WTC11 (cell line): ENCODE results near the gene BBOX1. TPM values are rescaled to one million over a fixed set of nuclear protein-coding genes. Genes with fewer than 3 reads are reported as not detected.

Source experiments
- ATAC-seq: fragments of 200-7000 bp; cut with Tn5 transposase; 2 replicates; pipeline ENCODE4 v1.10.0; 2021; ENCODE audit warnings: mild to moderate bottlenecking, moderate library complexity
- CTCF ChIA-PET: fragments of 300-600 bp; sonication (Branson Sonifier 250); formaldehyde crosslinking; loops from one replicate; lab custom pipeline; 2021; ENCODE audit warnings: antibody characterized with exemption; lab: Charles Lee
- POLR2A ChIA-PET: fragments of 350-600 bp; sonication (Branson Sonifier 250); formaldehyde crosslinking; loops from one replicate; lab custom pipeline; 2021; ENCODE audit warnings: antibody characterized with exemption; lab: Charles Lee
- DNase-seq: peaks from one replicate; pipeline ENCODE4 v3.0.0; 2021; ENCODE audit warnings: low spot score
- H3K27ac Mint-ChIP-seq: 2 replicates; pipeline ENCODE4 v1.8.0; 2021; ENCODE audit warnings: mixed read lengths
- H3K27me3 Mint-ChIP-seq: 2 replicates; pipeline ENCODE4 v1.8.0; 2021; ENCODE audit warnings: low read depth, mild to moderate bottlenecking, moderate library complexity, mixed read lengths
- H3K36me3 Mint-ChIP-seq: 2 replicates; pipeline ENCODE4 v1.8.0; 2021; ENCODE audit warnings: mixed read lengths
- H3K4me1 Mint-ChIP-seq: 2 replicates; pipeline ENCODE4 v1.8.0; 2022; ENCODE audit warnings: mixed read lengths
- H3K4me3 Mint-ChIP-seq: 2 replicates; pipeline ENCODE4 v1.8.0; 2021; ENCODE audit warnings: mild to moderate bottlenecking, moderate library complexity, mixed read lengths
- H3K9me3 Mint-ChIP-seq: 2 replicates; pipeline ENCODE4 v1.8.0; 2021; ENCODE audit warnings: mixed read lengths
- CBFB ChIP-seq: sonication (generic); formaldehyde crosslinking; IDR thresholded peaks from 2 replicates; pipeline ENCODE4 v1.8.1; 2022; ENCODE audit warnings: mild to moderate bottlenecking, low read depth, missing genetic modification reagents
- CREB1 ChIP-seq: sonication (generic); formaldehyde crosslinking; IDR thresholded peaks from 2 replicates; pipeline ENCODE4 v1.8.0; 2023; ENCODE audit warnings: mild to moderate bottlenecking, missing genetic modification reagents
- RORB ChIP-seq: fragments of 250-450 bp; sonication (Bioruptor Pico); IDR thresholded peaks from 2 replicates; pipeline ENCODE4 v1.9.0; 2021; ENCODE audit warnings: mild to moderate bottlenecking
- TEAD4 ChIP-seq: sonication (generic); formaldehyde crosslinking; IDR thresholded peaks from 2 replicates; pipeline ENCODE4 v1.8.0; 2022; ENCODE audit warnings: mild to moderate bottlenecking, missing genetic modification reagents
- TP53 ChIP-seq: sonication (generic); formaldehyde crosslinking; IDR thresholded peaks from 2 replicates; pipeline ENCODE4 v1.8.1; 2023; ENCODE audit warnings: mild to moderate bottlenecking, missing genetic modification reagents
- ZBTB21 ChIP-seq: sonication (generic); formaldehyde crosslinking; IDR thresholded peaks from 2 replicates; pipeline ENCODE4 v1.8.1; 2023; ENCODE audit warnings: mild to moderate bottlenecking, missing genetic modification reagents, borderline replicate concordance
- ZNF121 ChIP-seq: sonication (generic); formaldehyde crosslinking; IDR thresholded peaks from 2 replicates; pipeline ENCODE4 v1.8.0; 2023; ENCODE audit warnings: missing genetic modification reagents
- ZNF219 ChIP-seq: sonication (generic); formaldehyde crosslinking; IDR thresholded peaks from 2 replicates; pipeline ENCODE4 v1.8.0; 2023; ENCODE audit warnings: missing genetic modification reagents, mild to moderate bottlenecking, borderline replicate concordance
- ZNF232 ChIP-seq: sonication (generic); formaldehyde crosslinking; IDR thresholded peaks from 2 replicates; pipeline ENCODE4 v1.8.0; 2022; ENCODE audit warnings: mild to moderate bottlenecking, missing genetic modification reagents
- ZNF396 ChIP-seq: fragments of 250-450 bp; sonication (Bioruptor Pico); IDR thresholded peaks from 2 replicates; pipeline ENCODE4 v1.8.0; 2021; ENCODE audit warnings: mild to moderate bottlenecking, moderate library complexity, borderline replicate concordance
- total RNA-seq: library from RNA; stranded (reverse); gene quantifications from 3 replicates; pipeline ENCODE4 v1.2.3, GENCODE V29; 2021
- TF ChIP-seq, protein P1 (sequence below): fragments of 250-450 bp; sonication (Bioruptor Pico); IDR thresholded peaks from 2 replicates; pipeline ENCODE4 v2.1.2; 2022; ENCODE audit warnings: mild to moderate bottlenecking, moderate library complexity
- TF ChIP-seq, protein P2 (sequence below): sonication (generic); formaldehyde crosslinking; IDR thresholded peaks from 2 replicates; pipeline ENCODE4 v1.8.1; 2022; ENCODE audit warnings: low read depth, mild to moderate bottlenecking, moderate library complexity, missing genetic modification reagents, borderline replicate concordance
- TF ChIP-seq, protein P3 (sequence below): sonication (generic); formaldehyde crosslinking; IDR thresholded peaks from 2 replicates; pipeline ENCODE4 v1.8.0; 2023; ENCODE audit warnings: missing genetic modification reagents
- TF ChIP-seq, protein P4 (sequence below): sonication (generic); formaldehyde crosslinking; IDR thresholded peaks from 2 replicates; pipeline ENCODE4 v1.8.0; 2023; ENCODE audit warnings: mild to moderate bottlenecking, missing genetic modification reagents
- TF ChIP-seq, protein P5 (sequence below): sonication (generic); formaldehyde crosslinking; IDR thresholded peaks from 2 replicates; pipeline ENCODE4 v1.8.0; 2022; ENCODE audit warnings: mild to moderate bottlenecking, missing genetic modification reagents
- TF ChIP-seq, protein P6 (sequence below): sonication (generic); formaldehyde crosslinking; conservative IDR thresholded peaks from 2 replicates; pipeline ENCODE4 v1.8.1; 2022; ENCODE audit warnings: mild to moderate bottlenecking, missing genetic modification reagents
- TF ChIP-seq, protein P7 (sequence below): sonication (generic); formaldehyde crosslinking; IDR thresholded peaks from 2 replicates; pipeline ENCODE4 v1.8.1; 2023; ENCODE audit warnings: mild to moderate bottlenecking, missing genetic modification reagents
- TF ChIP-seq, protein P8 (sequence below): sonication (generic); formaldehyde crosslinking; IDR thresholded peaks from 2 replicates; pipeline ENCODE4 v1.8.1; 2023; ENCODE audit warnings: mild to moderate bottlenecking, missing genetic modification reagents, moderate library complexity

The BBOX1 gene
- total RNA-seq, 1 experiment from 2014 or later, result not detected

DNA sequence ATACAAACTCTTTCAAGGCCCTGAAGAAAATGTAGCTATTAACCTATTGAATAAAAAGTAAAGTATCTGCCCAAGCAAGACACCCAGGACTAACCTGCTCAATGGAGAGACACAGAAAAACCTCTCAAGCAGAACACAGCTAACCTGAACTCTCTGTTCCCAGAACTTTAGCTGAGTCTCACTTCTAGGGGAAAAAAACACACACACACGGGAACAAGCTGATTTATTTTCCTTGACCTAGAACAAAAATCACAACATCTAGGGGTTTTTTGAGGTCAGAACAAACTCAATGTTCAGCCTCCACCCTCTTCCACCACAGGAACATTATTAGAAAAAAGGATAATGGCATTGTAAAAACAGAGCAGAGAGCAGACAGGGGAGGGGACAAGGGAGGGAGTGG, 121.6 kb downstream of the BBOX1 start (continued):
- TF ChIP-seq, protein P1, sequence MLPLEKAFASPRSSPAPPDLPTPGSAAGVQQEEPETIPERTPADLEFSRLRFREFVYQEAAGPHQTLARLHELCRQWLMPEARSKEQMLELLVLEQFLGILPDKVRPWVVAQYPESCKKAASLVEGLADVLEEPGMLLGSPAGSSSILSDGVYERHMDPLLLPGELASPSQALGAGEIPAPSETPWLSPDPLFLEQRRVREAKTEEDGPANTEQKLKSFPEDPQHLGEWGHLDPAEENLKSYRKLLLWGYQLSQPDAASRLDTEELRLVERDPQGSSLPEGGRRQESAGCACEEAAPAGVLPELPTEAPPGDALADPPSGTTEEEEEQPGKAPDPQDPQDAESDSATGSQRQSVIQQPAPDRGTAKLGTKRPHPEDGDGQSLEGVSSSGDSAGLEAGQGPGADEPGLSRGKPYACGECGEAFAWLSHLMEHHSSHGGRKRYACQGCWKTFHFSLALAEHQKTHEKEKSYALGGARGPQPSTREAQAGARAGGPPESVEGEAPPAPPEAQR (CRISPR knock-in tag), result no peak
- TF ChIP-seq ZBTB21 (CRISPR knock-in tag) (no peak), TEAD4 (CRISPR knock-in tag) (no peak), ZNF396 (no peak), TP53 (no peak)
- TF ChIP-seq, all 79 proteins: peak for 0

DNA sequence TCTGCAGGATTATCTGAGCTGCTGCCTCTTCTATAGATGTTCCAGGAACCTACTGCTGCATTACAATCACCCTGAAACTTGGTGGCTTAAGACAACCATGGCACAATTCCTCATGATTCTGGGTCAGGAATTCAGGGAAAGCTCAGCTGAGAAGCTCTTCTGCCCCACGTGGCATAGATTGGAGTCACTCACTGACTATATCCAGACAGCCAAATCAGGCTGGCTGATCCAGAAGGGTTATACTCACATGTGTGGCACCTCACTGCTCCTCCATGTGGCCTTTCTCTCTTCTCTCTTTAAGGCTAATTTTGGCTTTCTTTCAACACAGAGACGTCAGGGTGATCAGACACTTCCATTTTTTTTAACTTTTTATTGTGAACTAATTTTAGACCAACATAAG, 125.5 kb downstream of the BBOX1 start:
- Mint-ChIP-seq H3K9me3 (no peaks in the 10 kb centered on the region; the same call in 1 of the 2 replicates), H3K4me3 (no peak overlapping the region), H3K4me1 (no peaks in the 10 kb centered on the region), H3K27ac (no peak overlapping the region), H3K36me3 (no peaks in the 10 kb centered on the region), H3K27me3 (no peaks in the 10 kb centered on the region)
- TF ChIP-seq, protein P2, sequence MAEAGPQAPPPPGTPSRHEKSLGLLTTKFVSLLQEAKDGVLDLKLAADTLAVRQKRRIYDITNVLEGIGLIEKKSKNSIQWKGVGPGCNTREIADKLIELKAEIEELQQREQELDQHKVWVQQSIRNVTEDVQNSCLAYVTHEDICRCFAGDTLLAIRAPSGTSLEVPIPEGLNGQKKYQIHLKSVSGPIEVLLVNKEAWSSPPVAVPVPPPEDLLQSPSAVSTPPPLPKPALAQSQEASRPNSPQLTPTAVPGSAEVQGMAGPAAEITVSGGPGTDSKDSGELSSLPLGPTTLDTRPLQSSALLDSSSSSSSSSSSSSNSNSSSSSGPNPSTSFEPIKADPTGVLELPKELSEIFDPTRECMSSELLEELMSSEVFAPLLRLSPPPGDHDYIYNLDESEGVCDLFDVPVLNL, result no peak
- ChIA-PET POLR2A (no interaction called here), CTCF (interaction anchor here (0.8 to 1.0 kb wide), 2 partner anchors 189 to 868 kb away, joined by 3 to 4 read pairs; no protein-coding TSS in a partner anchor)
- peak; percentile 74 for ATAC-seq
- DNase-seq, result no peak

DNA sequence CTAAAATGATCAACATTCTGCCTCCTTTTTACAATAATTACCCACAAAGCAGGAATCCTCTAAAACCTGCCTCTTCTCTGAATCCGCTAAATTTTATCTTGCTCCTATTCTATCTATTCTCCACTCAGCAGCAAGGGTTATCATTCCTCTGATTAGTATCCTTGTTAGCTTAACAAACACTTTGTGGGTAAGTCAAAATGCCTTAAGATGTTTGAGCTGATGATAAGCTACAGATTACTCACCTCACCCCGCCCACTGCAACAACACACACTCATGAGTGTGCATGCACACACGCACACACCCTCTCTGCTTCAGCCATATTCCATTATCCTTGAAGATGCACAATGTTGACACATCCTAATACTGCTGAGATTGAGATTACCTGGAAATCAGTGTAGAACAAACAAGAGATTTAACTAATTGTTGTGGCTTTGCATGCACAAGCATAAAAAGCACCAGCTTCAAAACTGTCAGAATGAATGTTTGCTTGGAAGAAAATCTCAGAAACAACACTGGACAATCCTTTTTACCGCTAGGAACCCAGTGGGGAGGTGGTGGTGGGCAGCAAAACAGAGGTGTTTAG, 130.9 kb downstream of the BBOX1 start:
- H3K9me3 Mint-ChIP-seq, result no peaks in the 10 kb centered on the region; the same call in 1 of the 2 replicates
- H3K27ac Mint-ChIP-seq, result no peak overlapping the region
- ChIA-PET POLR2A (interaction anchor here (0.6 kb wide), 1 partner anchor 158 kb away, joined by 8 read pairs; no protein-coding TSS in a partner anchor), CTCF (interaction anchor here (1.1 kb wide), 1 partner anchor 13 kb away, joined by 3 read pairs; no protein-coding TSS in a partner anchor)
- ATAC-seq, result no peak
- H3K4me1 Mint-ChIP-seq, result no peaks in the 10 kb centered on the region
- no peak overlapping the region for H3K4me3 Mint-ChIP-seq
- DNase-seq, result no peak
- TF ChIP-seq ZNF121 (no peak), RORB (CRISPR knock-in tag) (0 out of 2 replicates have a peak, but pooled peaks have one; percentile 61)
- TF ChIP-seq, protein P3, sequence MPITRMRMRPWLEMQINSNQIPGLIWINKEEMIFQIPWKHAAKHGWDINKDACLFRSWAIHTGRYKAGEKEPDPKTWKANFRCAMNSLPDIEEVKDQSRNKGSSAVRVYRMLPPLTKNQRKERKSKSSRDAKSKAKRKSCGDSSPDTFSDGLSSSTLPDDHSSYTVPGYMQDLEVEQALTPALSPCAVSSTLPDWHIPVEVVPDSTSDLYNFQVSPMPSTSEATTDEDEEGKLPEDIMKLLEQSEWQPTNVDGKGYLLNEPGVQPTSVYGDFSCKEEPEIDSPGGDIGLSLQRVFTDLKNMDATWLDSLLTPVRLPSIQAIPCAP (CRISPR knock-in tag), result no peak
- no peaks in the 10 kb centered on the region for H3K36me3 Mint-ChIP-seq
- no peaks in the 10 kb centered on the region for H3K27me3 Mint-ChIP-seq

DNA sequence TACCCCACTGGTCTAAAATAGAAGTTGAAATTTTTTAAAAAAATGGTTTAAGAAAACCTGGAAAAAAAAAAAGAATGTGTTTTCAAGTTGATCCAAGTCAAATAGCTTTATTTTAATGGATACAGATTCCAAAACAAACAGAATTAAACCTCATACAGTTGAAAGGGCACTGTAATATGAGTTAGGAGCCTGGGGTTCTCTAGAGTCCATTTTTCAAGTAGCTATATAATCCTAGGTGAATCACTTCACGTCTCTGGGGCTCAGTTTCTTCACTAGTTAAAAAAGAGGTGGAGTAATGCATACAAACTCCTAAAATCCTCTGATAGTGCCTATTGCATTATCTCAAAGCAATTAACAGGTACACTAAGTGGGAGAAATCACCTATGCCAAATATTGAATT, 132.9 kb downstream of the BBOX1 start:
- POLR2A ChIA-PET, result no interaction called here
- CTCF ChIA-PET, result interaction anchor here (0.8 to 1.6 kb wide), 3 partner anchors 10 to 312 kb away, joined by 3 to 6 read pairs (median 4); no protein-coding TSS in a partner anchor
- Mint-ChIP-seq H3K27ac (no peak overlapping the region), H3K4me3 (no peak overlapping the region), H3K36me3 (no peaks in the 10 kb centered on the region), H3K27me3 (no peaks in the 10 kb centered on the region; the same call in 1 of the 2 replicates), H3K4me1 (no peaks in the 10 kb centered on the region), H3K9me3 (no peaks in the 10 kb centered on the region; the same call in 1 of the 2 replicates)
- no peak for ATAC-seq
- no peak for DNase-seq
- TF ChIP-seq TP53 (no peak), CREB1 (CRISPR knock-in tag) (no peak), CBFB (CRISPR knock-in tag) (no peak), ZNF232 (no peak), RORB (CRISPR knock-in tag) (no peak), ZNF219 (CRISPR knock-in tag) (no peak), TEAD4 (CRISPR knock-in tag) (no peak)
- TF ChIP-seq, protein P4, sequence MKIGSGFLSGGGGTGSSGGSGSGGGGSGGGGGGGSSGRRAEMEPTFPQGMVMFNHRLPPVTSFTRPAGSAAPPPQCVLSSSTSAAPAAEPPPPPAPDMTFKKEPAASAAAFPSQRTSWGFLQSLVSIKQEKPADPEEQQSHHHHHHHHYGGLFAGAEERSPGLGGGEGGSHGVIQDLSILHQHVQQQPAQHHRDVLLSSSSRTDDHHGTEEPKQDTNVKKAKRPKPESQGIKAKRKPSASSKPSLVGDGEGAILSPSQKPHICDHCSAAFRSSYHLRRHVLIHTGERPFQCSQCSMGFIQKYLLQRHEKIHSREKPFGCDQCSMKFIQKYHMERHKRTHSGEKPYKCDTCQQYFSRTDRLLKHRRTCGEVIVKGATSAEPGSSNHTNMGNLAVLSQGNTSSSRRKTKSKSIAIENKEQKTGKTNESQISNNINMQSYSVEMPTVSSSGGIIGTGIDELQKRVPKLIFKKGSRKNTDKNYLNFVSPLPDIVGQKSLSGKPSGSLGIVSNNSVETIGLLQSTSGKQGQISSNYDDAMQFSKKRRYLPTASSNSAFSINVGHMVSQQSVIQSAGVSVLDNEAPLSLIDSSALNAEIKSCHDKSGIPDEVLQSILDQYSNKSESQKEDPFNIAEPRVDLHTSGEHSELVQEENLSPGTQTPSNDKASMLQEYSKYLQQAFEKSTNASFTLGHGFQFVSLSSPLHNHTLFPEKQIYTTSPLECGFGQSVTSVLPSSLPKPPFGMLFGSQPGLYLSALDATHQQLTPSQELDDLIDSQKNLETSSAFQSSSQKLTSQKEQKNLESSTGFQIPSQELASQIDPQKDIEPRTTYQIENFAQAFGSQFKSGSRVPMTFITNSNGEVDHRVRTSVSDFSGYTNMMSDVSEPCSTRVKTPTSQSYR (CRISPR knock-in tag), result no peak
- TF ChIP-seq, protein P5, sequence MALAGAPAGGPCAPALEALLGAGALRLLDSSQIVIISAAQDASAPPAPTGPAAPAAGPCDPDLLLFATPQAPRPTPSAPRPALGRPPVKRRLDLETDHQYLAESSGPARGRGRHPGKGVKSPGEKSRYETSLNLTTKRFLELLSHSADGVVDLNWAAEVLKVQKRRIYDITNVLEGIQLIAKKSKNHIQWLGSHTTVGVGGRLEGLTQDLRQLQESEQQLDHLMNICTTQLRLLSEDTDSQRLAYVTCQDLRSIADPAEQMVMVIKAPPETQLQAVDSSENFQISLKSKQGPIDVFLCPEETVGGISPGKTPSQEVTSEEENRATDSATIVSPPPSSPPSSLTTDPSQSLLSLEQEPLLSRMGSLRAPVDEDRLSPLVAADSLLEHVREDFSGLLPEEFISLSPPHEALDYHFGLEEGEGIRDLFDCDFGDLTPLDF (CRISPR knock-in tag), result no peak
- TF ChIP-seq, protein P6, sequence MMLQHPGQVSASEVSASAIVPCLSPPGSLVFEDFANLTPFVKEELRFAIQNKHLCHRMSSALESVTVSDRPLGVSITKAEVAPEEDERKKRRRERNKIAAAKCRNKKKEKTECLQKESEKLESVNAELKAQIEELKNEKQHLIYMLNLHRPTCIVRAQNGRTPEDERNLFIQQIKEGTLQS (CRISPR knock-in tag), result no peak
- TF ChIP-seq, protein P7, sequence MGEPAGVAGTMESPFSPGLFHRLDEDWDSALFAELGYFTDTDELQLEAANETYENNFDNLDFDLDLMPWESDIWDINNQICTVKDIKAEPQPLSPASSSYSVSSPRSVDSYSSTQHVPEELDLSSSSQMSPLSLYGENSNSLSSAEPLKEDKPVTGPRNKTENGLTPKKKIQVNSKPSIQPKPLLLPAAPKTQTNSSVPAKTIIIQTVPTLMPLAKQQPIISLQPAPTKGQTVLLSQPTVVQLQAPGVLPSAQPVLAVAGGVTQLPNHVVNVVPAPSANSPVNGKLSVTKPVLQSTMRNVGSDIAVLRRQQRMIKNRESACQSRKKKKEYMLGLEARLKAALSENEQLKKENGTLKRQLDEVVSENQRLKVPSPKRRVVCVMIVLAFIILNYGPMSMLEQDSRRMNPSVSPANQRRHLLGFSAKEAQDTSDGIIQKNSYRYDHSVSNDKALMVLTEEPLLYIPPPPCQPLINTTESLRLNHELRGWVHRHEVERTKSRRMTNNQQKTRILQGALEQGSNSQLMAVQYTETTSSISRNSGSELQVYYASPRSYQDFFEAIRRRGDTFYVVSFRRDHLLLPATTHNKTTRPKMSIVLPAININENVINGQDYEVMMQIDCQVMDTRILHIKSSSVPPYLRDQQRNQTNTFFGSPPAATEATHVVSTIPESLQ (CRISPR knock-in tag), result no peak
- TF ChIP-seq, protein P8, sequence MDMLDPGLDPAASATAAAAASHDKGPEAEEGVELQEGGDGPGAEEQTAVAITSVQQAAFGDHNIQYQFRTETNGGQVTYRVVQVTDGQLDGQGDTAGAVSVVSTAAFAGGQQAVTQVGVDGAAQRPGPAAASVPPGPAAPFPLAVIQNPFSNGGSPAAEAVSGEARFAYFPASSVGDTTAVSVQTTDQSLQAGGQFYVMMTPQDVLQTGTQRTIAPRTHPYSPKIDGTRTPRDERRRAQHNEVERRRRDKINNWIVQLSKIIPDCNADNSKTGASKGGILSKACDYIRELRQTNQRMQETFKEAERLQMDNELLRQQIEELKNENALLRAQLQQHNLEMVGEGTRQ, result no peak
